HEK293T (cell line): Measurements from ENCODE around the gene MYO15B.
A peak's percentile ranks its signal among the peaks of the same experiment; 100 is the strongest.
"Not testable (repeated sequence)": the region's sequence is repeated elsewhere in the genome, so short reads cannot be mapped to it uniquely, and the experiment has no call there.

ENCODE experiments used
- CTCF ChIA-PET: fragments of 350-600 bp; formaldehyde crosslinking; extraction: SDS; loops from one replicate; lab custom pipeline; 2021; ENCODE audit warnings: antibody characterized with exemption, inconsistent platforms; lab: Yijun Ruan, JAX
- POLR2A ChIA-PET: fragments of 350-600 bp; formaldehyde crosslinking; extraction: SDS; loops from one replicate; lab custom pipeline; 2020; ENCODE audit warnings: antibody characterized with exemption, inconsistent platforms; lab: Yijun Ruan, JAX
- DNase-seq: peaks from one replicate; pipeline ENCODE4 v3.0.0; 2012; ENCODE audit warnings: mixed read lengths; ENCODE audit errors: extremely low spot score
- ARNT ChIP-seq: fragments of 450-650 bp; IDR thresholded peaks from 2 replicates; pipeline ENCODE4 v1.6.1; 2017; ENCODE audit warnings: mild to moderate bottlenecking
- BHLHE40 ChIP-seq: fragments of 450-650 bp; IDR thresholded peaks from 2 replicates; pipeline ENCODE4 v1.6.1; 2016; ENCODE audit warnings: mild to moderate bottlenecking, moderate library complexity, borderline replicate concordance
- CTBP1 ChIP-seq: fragments of 450-650 bp; IDR thresholded peaks from 2 replicates; pipeline ENCODE4 v1.6.1; 2016; ENCODE audit warnings: borderline replicate concordance
- ELF4 ChIP-seq: fragments of 450-650 bp; IDR thresholded peaks from 2 replicates; pipeline ENCODE4 v1.6.1; 2017; ENCODE audit warnings: antibody characterized with exemption
- FOXA1 ChIP-seq: fragments of 450-650 bp; IDR thresholded peaks from 2 replicates; pipeline ENCODE4 v1.6.1; 2016; ENCODE audit warnings: mild to moderate bottlenecking
- FOXK2 ChIP-seq: fragments of 450-650 bp; IDR thresholded peaks from 2 replicates; pipeline ENCODE4 v1.6.1; 2016; ENCODE audit warnings: mild to moderate bottlenecking
- FOXM1 ChIP-seq: fragments of 450-650 bp; IDR thresholded peaks from 2 replicates; pipeline ENCODE4 v1.6.1; 2017; ENCODE audit warnings: mild to moderate bottlenecking, borderline replicate concordance
- HDGF ChIP-seq: fragments of 450-650 bp; IDR thresholded peaks from 2 replicates; pipeline ENCODE4 v1.6.1; 2017; ENCODE audit warnings: antibody characterized with exemption, borderline replicate concordance
- L3MBTL2 ChIP-seq: fragments of 450-650 bp; conservative IDR thresholded peaks from 2 replicates; pipeline ENCODE4 v1.6.1; 2016; ENCODE audit warnings: mild to moderate bottlenecking
- LEF1 ChIP-seq: fragments of 450-650 bp; IDR thresholded peaks from 2 replicates; pipeline ENCODE4 v1.6.1; 2017; ENCODE audit warnings: mild to moderate bottlenecking, borderline replicate concordance
- NFRKB ChIP-seq: fragments of 450-650 bp; IDR thresholded peaks from 2 replicates; pipeline ENCODE4 v1.6.1; 2016; ENCODE audit warnings: mild to moderate bottlenecking, moderate library complexity
- SP1 ChIP-seq: fragments of 450-650 bp; IDR thresholded peaks from 2 replicates; pipeline ENCODE4 v1.6.1; 2017
- SUZ12 ChIP-seq: fragments of 450-650 bp; IDR thresholded peaks from 2 replicates; pipeline ENCODE4 v1.6.1; 2016; ENCODE audit warnings: mild to moderate bottlenecking
- TARDBP ChIP-seq: fragments of 450-650 bp; IDR thresholded peaks from 2 replicates; pipeline ENCODE4 v1.6.1; 2016
- ZNF384 ChIP-seq: fragments of 450-650 bp; IDR thresholded peaks from 2 replicates; pipeline ENCODE4 v1.6.1; 2016
- TF ChIP-seq, protein P1 (sequence below): fragments of 450-650 bp; IDR thresholded peaks from 2 replicates; pipeline ENCODE4 v1.6.1; 2016

The MYO15B gene

DNA sequence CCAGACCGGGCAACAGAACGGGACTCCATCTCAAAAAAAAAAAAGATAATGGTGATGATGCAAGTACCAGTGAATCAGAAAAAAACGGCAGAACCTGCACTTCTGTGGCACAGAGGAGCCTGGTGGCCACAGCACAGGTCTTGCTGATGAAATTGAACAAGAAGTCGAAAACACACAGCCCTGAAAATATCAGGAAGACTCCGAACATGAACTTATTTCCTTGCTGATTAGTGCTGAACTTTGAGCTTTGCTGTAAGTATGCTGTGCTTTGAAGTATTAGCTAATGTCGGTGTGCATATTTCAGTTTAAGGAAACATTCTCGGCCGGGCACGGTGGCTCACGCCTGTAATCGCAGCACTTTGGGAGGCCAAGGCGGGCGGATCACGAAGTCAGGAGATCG is 10.9 kb upstream of the MYO15B start:
- ChIA-PET POLR2A (no interaction called here), CTCF (interaction anchor here (0.6 kb wide), 1 partner anchor 68 kb away, joined by 3 read pairs; no protein-coding TSS in a partner anchor)
- DNase-seq = no peak
- TF ChIP-seq LEF1 = no peak
- no peak for TF ChIP-seq HDGF
- no peak for TF ChIP-seq ELF4
- TF ChIP-seq BHLHE40 = no peak
- no peak for TF ChIP-seq SUZ12
- TF ChIP-seq FOXA1 = no peak
- TF ChIP-seq FOXK2 = no peak
- TF ChIP-seq ARNT = no peak
- no peak for TF ChIP-seq NFRKB
- no peak for TF ChIP-seq SP1

DNA sequence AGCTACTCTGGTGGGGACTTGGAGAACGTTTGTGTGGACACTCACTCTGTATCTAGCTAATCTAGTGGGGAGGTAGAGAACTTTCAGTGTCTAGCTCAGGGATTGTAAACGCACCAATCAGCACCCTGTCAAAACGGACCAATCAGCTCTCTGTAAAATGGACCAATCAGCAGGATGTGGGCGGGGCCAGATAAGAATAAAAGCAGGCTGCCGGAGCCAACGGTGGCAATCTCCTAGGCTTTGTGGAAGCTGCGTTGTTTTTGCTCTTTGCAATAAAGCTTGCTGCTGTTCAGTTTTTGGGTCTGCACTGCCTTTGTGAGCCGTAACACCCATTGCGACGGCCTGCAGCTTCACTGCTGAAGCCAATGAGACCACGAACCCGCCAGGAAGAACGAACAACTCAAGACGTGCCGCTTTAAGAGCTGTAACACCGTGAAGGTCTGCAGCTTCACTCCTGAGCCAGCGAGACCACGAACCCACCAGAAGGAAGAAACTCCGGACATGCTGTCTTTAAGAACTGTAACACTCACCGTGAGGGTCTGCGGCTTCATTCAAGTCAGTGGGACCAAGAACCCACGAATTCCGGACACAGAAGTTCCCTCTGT is 6.4 kb upstream of the MYO15B start:
- CTCF ChIA-PET = interaction anchor here (1.0 to 1.1 kb wide), 2 partner anchors 20 to 168 kb away, joined by 3 read pairs; no protein-coding TSS in a partner anchor
- DNase-seq, POLR2A ChIA-PET: not testable (repeated sequence)

DNA sequence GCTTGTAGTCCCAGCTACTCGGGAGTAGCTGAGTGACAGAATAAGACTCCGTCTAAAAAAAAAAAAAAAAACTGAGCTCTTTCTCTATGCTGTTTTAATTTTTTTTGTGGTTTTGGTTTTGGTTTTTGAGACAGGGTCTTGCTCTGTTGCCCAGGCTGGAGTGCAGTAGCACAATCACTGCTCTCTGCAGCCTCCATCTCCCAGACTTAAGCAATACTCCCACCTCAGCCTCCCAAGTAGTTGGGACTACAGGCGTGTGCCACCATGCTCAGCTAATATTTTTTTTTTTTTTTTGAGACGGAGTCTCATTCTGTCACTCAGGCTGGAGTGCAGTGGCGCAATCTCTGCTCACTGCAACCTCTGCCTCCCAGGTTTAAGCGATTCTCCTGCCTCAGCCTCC is 4.4 kb upstream of the MYO15B start:
- CTCF ChIA-PET = interaction anchor here (0.7 to 1.5 kb wide), 2 partner anchors 18 to 103 kb away, joined by 3 to 4 read pairs; no protein-coding TSS in a partner anchor
- POLR2A ChIA-PET, DNase-seq: not testable (repeated sequence)

DNA sequence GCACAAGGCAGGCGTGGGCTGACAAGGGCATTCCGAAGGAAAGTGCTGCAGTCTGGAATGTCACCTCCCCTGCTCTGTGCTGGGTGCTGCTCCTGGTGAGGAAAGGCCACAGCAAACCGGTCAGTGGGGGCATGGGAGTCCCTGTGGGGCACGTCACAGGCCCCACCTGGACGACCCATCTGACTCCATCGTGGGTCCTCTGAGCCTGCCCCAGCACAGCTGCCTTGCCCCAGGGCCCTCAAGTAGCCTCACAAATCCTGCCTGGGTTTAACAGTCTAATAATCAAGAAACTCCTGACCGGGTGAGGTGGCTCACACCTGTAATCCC is 2.8 kb upstream of the MYO15B start:
- TF ChIP-seq SUZ12 = no peak
- TF ChIP-seq, protein P1, sequence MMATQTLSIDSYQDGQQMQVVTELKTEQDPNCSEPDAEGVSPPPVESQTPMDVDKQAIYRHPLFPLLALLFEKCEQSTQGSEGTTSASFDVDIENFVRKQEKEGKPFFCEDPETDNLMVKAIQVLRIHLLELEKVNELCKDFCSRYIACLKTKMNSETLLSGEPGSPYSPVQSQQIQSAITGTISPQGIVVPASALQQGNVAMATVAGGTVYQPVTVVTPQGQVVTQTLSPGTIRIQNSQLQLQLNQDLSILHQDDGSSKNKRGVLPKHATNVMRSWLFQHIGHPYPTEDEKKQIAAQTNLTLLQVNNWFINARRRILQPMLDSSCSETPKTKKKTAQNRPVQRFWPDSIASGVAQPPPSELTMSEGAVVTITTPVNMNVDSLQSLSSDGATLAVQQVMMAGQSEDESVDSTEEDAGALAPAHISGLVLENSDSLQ = no peak
- TF ChIP-seq HDGF = no peak
- TF ChIP-seq SP1 = no peak
- TF ChIP-seq TARDBP = no peak
- TF ChIP-seq ZNF384 = no peak
- no peak for TF ChIP-seq ARNT
- TF ChIP-seq FOXK2 = no peak
- TF ChIP-seq CTBP1 = no peak
- no peak for TF ChIP-seq L3MBTL2
- TF ChIP-seq BHLHE40 = no peak
- DNase-seq = no peak
- POLR2A ChIA-PET = no interaction called here
- CTCF ChIA-PET = interaction anchor here (0.9 to 2.7 kb wide), 3 partner anchors 17 to 68 kb away, joined by 3 to 15 read pairs (median 4); partner anchors contain the start of genes SMIM5 and TSEN54

DNA sequence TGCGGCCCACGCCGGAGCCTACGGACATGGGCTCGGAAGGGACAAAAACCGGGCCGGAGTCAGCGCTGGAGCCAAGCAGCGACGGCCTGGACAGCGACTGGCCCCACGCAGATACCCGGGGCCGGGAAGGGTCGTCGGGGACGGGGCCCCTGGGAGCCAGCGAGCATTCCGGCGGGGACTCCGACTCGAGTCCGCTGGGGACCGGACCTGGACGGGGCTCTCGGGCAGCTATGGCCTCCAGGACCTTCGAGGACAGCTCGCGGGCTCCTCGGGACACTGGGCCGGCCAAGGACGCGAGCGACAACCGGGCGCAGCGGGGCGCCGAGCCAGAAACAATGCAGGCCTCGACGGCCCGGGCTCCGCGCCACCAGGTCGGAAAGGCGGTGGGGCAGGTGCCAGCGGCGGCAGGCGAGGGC is 1.0 kb downstream of the MYO15B start:
- CTCF ChIA-PET = no interaction called here
- POLR2A ChIA-PET = interaction anchor here (1.0 to 1.2 kb wide), 2 partner anchors 10 to 13 kb away, joined by 3 to 4 read pairs; no protein-coding TSS in a partner anchor
- no peak for DNase-seq
- no peak for TF ChIP-seq HDGF
- no peak for TF ChIP-seq TARDBP
- TF ChIP-seq FOXM1 = no peak
- TF ChIP-seq CTBP1 = no peak
- TF ChIP-seq L3MBTL2 = no peak; the same call in 1 of the 2 replicates
- TF ChIP-seq NFRKB = no peak
- TF ChIP-seq, protein P1 = no peak
- no peak for TF ChIP-seq BHLHE40
- no peak for TF ChIP-seq ZNF384
- TF ChIP-seq ELF4 = no peak
- no peak for TF ChIP-seq ARNT

DNA sequence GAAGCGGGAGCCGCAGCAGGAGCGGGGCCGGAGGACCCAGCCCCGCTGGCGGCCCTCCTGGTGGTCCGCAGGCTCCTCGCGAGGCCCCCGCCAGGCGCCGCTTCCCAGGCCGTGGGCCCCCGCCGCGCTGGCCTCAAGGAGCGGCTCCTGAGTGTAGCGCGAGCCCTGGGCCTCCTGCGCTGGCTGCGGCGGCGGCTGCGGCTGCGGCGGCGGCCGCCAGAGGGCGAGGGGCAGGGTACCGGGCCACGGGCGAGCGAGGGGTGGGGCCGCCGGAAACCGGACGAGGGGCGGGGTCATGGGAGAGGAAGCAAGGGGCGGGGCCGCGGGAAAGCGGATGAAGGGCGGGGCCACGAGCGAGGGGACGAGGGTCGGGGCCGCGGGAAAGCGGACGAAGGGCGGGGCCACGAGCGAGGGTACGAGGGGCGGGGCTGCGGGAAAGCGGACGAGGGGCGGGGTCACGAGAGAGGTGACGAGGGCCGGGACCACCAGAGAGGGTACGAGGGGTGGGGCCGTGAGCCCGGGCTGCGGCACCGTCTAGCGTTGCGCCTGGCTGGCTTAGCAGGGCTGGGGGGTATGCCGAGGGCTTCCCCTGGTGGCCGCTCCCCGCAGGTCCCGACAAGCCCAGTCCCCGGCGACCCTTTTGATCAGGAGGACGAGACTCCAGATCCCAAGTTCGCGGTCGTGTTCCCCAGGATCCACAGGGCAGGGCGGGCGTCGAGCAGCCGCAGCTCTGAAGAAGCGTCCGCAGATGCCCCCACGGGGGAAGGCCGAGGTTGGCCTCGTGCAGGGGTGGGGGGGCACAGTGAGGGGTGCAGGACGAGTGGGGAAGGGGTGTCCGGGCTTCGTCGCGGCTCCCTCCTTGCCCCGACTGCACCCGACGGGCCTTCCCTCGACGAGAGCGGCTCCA is 1.7 kb downstream of the MYO15B start:
- TF ChIP-seq LEF1 (peak; percentile 57; the same call in 1 of the 2 replicates), L3MBTL2 (peak; percentile 57), ZNF384 (no peak), FOXM1 (peak; percentile 67; the same call in 1 of the 2 replicates), NFRKB (no peak), CTBP1 (no peak), SP1 (no peak), ARNT (peak; percentile 67; the same call in 1 of the 2 replicates), ELF4 (no peak), BHLHE40 (no peak)
- TF ChIP-seq, protein P1 = no peak
- ChIA-PET CTCF (interaction anchor here (2.5 kb wide), 1 partner anchor 12 kb away, joined by 20 read pairs; no protein-coding TSS in a partner anchor), POLR2A (interaction anchor here (1.0 to 1.3 kb wide), 4 partner anchors 11 to 318 kb away, joined by 3 to 4 read pairs (median 3); partner anchors contain the start of genes MIF4GD and TSEN54)
- peak; percentile 100 for DNase-seq
